ENCODE results near the gene CITED1.

DNA sequence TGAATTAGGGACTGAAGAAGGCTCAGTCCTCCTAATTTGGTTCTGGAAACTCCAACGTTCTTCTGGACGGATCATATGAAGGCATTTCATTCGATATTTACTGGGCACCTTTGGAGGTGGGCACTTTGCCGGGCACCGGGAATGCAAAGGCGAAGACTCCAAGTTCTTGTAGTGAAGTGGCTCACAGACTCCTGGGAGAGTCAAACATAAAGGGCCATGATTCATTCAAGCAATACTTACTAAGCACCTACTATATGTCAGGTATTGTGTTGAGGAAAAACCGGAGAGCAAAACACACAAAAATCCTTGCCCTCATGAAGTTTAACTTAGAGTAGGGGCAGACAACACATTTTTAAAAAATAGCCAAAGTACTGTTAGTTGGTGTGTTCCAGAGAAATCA is 49.9 kb downstream of the CITED1 start:
- TF ChIP-seq CTCF (conservative IDR thresholded peaks at IDR 0.05; ENCODE audit: low read depth, low read length) (no peak), EZH2 (IDR thresholded peaks at IDR 0.05; ENCODE audit: low read length, unreplicated experiment) (no peak), EZH2phosphoT487 (IDR thresholded peaks at IDR 0.05; ENCODE audit: borderline replicate concordance, low read length) (no peak)

Data from PC-3 (cell line).